HepG2 (cell line): ENCODE measurements around the gene IFNA1. TPM values are rescaled to one million over a fixed set of nuclear protein-coding genes. Genes with fewer than 3 reads are reported as not detected.

Source experiments
- ATAC-seq: fragments of 200-7000 bp; cut with Tn5 transposase; 3 replicates; pipeline ENCODE4 v1.9.1; 2020; ENCODE audit warnings: mild to moderate bottlenecking, moderate library complexity
- BruUV-seq: library from RNA; stranded (reverse); fragments of 400-500 nt; replicated peaks from 2 replicates; lab custom pipeline; 2021; lab: Mats Ljungman, UMichigan
- CTCF ChIA-PET: fragments of 300-600 bp; formaldehyde crosslinking; extraction: SDS; loops from one replicate; lab custom pipeline; 2021; ENCODE audit warnings: low total read pairs, inconsistent platforms, low intra/inter-chr PET ratio; lab: Yijun Ruan, JAX
- POLR2A ChIA-PET: fragments of 350-600 bp; sonication (Branson Sonifier 250); formaldehyde crosslinking; loops from one replicate; lab custom pipeline; 2020; ENCODE audit warnings: antibody characterized with exemption, inconsistent platforms; lab: Yijun Ruan, JAX
- DNase-seq: peaks from one replicate; pipeline ENCODE4 v3.0.0-alpha.2; 2015; ENCODE audit warnings: low spot score
- FAIRE-seq: peaks from 3 replicates; lab custom pipeline; 2011; peaks lifted over from hg19 to GRCh38; lab: Jason Lieb, UNC
- H2AFZ ChIP-seq: one replicate; pipeline ENCODE4 v1.6.1; 2011; ENCODE audit warnings: low read length, inconsistent platforms
- H3K27ac ChIP-seq: fragments of 300-600 bp; 3 replicates; pipeline ENCODE4 v1.8.0; 2011; ENCODE audit warnings: mixed run types, mild to moderate bottlenecking, mixed read lengths, low read length, inconsistent platforms; ENCODE audit not compliant: insufficient read depth; ENCODE audit errors: extremely low read length
- H3K27me3 ChIP-seq, 2 experiments: fragments of 200-600 bp in 1 of 2; 2 replicates in 1 of 2; 3 replicates in 1 of 2; pipeline versions ENCODE4 v1.6.0 to v1.8.0; 2011; ENCODE audit warnings: low read length in 2 of 2, mild to moderate bottlenecking in 2 of 2, moderate library complexity in 2 of 2, inconsistent platforms in 1 of 2; ENCODE audit not compliant: insufficient read depth in 2 of 2, control insufficient read depth in 1 of 2
- H3K36me3 ChIP-seq, 2 experiments: fragments of 200-600 bp in 1 of 2; replicated peaks in 1 of 2; 2 replicates in 1 of 2; 3 replicates in 1 of 2; pipeline versions ENCODE4 v1.5.1 to v1.8.0; 2011; ENCODE audit warnings: low read length in 2 of 2, inconsistent platforms in 1 of 2; ENCODE audit not compliant: insufficient read depth in 2 of 2, control insufficient read depth in 1 of 2
- H3K4me1 ChIP-seq: 2 replicates; pipeline ENCODE4 v1.5.1; 2012; ENCODE audit warnings: low read length, inconsistent platforms; ENCODE audit not compliant: insufficient read depth
- H3K4me2 ChIP-seq: 2 replicates; pipeline ENCODE4 v1.6.0; 2011; ENCODE audit warnings: low read depth, low read length, inconsistent platforms
- H3K4me3 ChIP-seq, 3 experiments: fragments of 200-600 bp in 1 of 3; sonication (generic), shearing (Covaris generic) in 1 of 3; replicated peaks in 1 of 3; 2 replicates each; pipeline ENCODE4 v1.5.1; 2011 to 2016; ENCODE audit warnings: low read length in 3 of 3, inconsistent platforms in 2 of 3, low read depth in 2 of 3, mild to moderate bottlenecking in 2 of 3, control low read depth in 1 of 3, mixed read lengths in 1 of 3; ENCODE audit not compliant: insufficient read depth in 1 of 3
- H3K79me2 ChIP-seq: one replicate; pipeline ENCODE4 v1.6.1; 2011; ENCODE audit warnings: low read length, inconsistent platforms; ENCODE audit not compliant: insufficient read depth
- H3K9ac ChIP-seq: 2 replicates; pipeline ENCODE4 v1.6.0; 2011; ENCODE audit warnings: mild to moderate bottlenecking, low read depth, low read length, inconsistent platforms; ENCODE audit not compliant: insufficient read depth
- H3K9me3 ChIP-seq: 2 replicates; pipeline ENCODE4 v1.5.1; 2012; ENCODE audit warnings: mild to moderate bottlenecking, low read length
- H4K20me1 ChIP-seq: 2 replicates; pipeline ENCODE4 v1.6.0; 2011; ENCODE audit warnings: inconsistent platforms, mild to moderate bottlenecking, low read length, moderate library complexity; ENCODE audit not compliant: insufficient read depth
- ADNP ChIP-seq: sonication (generic); formaldehyde crosslinking; IDR thresholded peaks from 2 replicates; pipeline ENCODE4 v1.4.0; 2020; ENCODE audit warnings: missing genetic modification reagents
- CHCHD3 ChIP-seq: sonication (generic); formaldehyde crosslinking; IDR thresholded peaks from 2 replicates; pipeline ENCODE4 v1.8.0; 2022; ENCODE audit warnings: mild to moderate bottlenecking, missing genetic modification reagents, moderate library complexity
- FLYWCH1 ChIP-seq: sonication (generic); formaldehyde crosslinking; IDR thresholded peaks from 2 replicates; pipeline ENCODE4 v1.8.1; 2023; ENCODE audit warnings: mild to moderate bottlenecking, missing genetic modification reagents
- SAP130 ChIP-seq: IDR thresholded peaks from 2 replicates; pipeline ENCODE4 v1.6.1; 2016; ENCODE audit warnings: low read depth
- ZNF441 ChIP-seq: sonication (generic); formaldehyde crosslinking; IDR thresholded peaks from 2 replicates; pipeline ENCODE4 v1.7.0; 2021; ENCODE audit warnings: missing genetic modification reagents, borderline replicate concordance
- ZNF674 ChIP-seq: sonication (generic); formaldehyde crosslinking; IDR thresholded peaks from 2 replicates; pipeline ENCODE4 v1.5.0; 2020; ENCODE audit warnings: low read depth, mild to moderate bottlenecking, missing genetic modification reagents
- ZNF720 ChIP-seq: sonication (generic); formaldehyde crosslinking; IDR thresholded peaks from 2 replicates; pipeline ENCODE4 v1.4.0; 2020; ENCODE audit warnings: missing genetic modification reagents
- ZNF773 ChIP-seq: sonication (generic); formaldehyde crosslinking; IDR thresholded peaks from 2 replicates; pipeline ENCODE4 v1.4.0; 2020; ENCODE audit warnings: missing genetic modification reagents, borderline replicate concordance
- WGBS: methylation state at CpG from one replicate; pipeline ENCODE4 v1.1.6; 2017; ENCODE audit warnings: low lambda C conversion rate; 5-methylcytosine and 5-hydroxymethylcytosine counted together
- in situ Hi-C: cut with HindIII; loops from 2 replicates; pipeline ENCODE4 v1.10.0; 2017; ENCODE audit warnings: low pct_unique_long_range_greater_than_20kb; ENCODE audit not compliant: extremely low pct_ligation_motif_present
- intact Hi-C: fragments of 100-400 bp; cut with micrococcal nuclease; formaldehyde crosslinking; loops from one replicate; pipeline ENCODE4 v1.10.0; 2022; ENCODE audit not compliant: unreplicated experiment
- polyA plus RNA-seq, 8 experiments: library from polyadenylated mRNA; depleted of rRNA in 3 of 8; stranded (reverse) in 7 of 8; unstranded in 1 of 8; fragments of >200 nt; fragmentation: Illumina TruSeq in 4 of 8; extraction: Trizol in 4 of 8; gene quantifications; 2 replicates each; pipeline versions ENCODE4 v1.2.1 to v1.2.3, GENCODE V29; 2011 to 2016; ENCODE audit warnings: low read depth in 4 of 8, missing spikeins in 1 of 8, mixed read lengths in 1 of 8; ENCODE audit not compliant: insufficient read depth in 1 of 8
- total RNA-seq, 5 experiments: library from RNA; depleted of rRNA; stranded (reverse); fragments of >200 nt; fragmentation: Illumina TruSeq; extraction: Trizol; gene quantifications; 2 replicates each; pipeline ENCODE4 v1.2.3, GENCODE V29; 2016; ENCODE audit warnings: low read depth in 1 of 5
- TF ChIP-seq, protein P1 (sequence below), 2 experiments: sonication (generic) in 1 of 2; formaldehyde crosslinking in 1 of 2; IDR thresholded peaks; 2 replicates each; pipeline versions ENCODE4 v1.6.1 to v1.9.0; 2014 to 2022; ENCODE audit warnings: antibody characterized with exemption in 1 of 2, borderline replicate concordance in 1 of 2, inconsistent platforms in 1 of 2, low read depth in 1 of 2, missing genetic modification reagents in 1 of 2
- TF ChIP-seq, protein P2 (sequence below): sonication (generic); formaldehyde crosslinking; IDR thresholded peaks from 2 replicates; pipeline ENCODE4 v1.8.1; 2023; ENCODE audit warnings: mild to moderate bottlenecking, inconsistent platforms, moderate library complexity, missing genetic modification reagents, borderline replicate concordance
- TF ChIP-seq, protein P3 (sequence below): IDR thresholded peaks from 2 replicates; pipeline ENCODE4 v1.6.1; 2016
- TF ChIP-seq, protein P4 (sequence below): sonication (generic); formaldehyde crosslinking; IDR thresholded peaks from 2 replicates; pipeline ENCODE4 v1.4.0; 2020; ENCODE audit warnings: missing genetic modification reagents, mild to moderate bottlenecking, borderline replicate concordance

Gene IFNA1
- total and polyA plus RNA-seq, 2 of the 13 experiments (the other 11 are each of a cell fraction or from before 2014, with no cell fraction given): not detected

DNA sequence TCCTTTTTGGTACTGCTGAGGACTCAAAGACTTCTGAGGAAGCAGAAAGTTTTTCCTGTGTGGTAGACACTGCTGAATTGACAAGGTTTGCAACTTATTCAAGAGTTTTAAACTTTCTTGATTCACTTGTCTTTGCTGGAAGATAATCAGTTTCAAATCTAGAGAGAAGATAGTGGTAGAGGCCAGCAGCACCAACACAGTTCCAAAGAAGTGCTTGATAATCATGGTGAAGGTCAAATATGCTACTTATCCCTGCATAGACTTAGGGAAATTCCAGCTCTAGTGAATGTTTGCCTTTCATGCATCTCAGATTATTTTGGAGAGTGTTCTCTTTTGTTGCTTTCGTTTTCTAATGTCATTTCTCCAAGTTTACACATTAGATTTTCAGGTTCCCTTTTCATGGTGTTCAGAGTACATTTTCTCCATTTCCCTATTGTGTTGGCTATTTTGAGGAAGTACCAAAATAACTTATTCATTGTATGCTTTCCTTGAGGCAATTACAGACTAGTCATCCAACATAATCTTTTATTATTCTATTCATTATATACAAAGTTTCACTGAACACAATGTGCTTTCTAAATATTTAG lies 41.3 kb downstream of the IFNA1 start (continued):
- TF ChIP-seq ZNF773 (no peak), CHCHD3 (CRISPR knock-in tag) (no peak)
- TF ChIP-seq, protein P1, sequence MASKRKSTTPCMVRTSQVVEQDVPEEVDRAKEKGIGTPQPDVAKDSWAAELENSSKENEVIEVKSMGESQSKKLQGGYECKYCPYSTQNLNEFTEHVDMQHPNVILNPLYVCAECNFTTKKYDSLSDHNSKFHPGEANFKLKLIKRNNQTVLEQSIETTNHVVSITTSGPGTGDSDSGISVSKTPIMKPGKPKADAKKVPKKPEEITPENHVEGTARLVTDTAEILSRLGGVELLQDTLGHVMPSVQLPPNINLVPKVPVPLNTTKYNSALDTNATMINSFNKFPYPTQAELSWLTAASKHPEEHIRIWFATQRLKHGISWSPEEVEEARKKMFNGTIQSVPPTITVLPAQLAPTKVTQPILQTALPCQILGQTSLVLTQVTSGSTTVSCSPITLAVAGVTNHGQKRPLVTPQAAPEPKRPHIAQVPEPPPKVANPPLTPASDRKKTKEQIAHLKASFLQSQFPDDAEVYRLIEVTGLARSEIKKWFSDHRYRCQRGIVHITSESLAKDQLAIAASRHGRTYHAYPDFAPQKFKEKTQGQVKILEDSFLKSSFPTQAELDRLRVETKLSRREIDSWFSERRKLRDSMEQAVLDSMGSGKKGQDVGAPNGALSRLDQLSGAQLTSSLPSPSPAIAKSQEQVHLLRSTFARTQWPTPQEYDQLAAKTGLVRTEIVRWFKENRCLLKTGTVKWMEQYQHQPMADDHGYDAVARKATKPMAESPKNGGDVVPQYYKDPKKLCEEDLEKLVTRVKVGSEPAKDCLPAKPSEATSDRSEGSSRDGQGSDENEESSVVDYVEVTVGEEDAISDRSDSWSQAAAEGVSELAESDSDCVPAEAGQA (IDR thresholded peaks at IDR 0.05; ENCODE audit: low read depth): no peak
- TF ChIP-seq, protein P1 (CRISPR knock-in tag; IDR thresholded peaks at IDR 0.05; ENCODE audit: borderline replicate concordance): no peak
- TF ChIP-seq, protein P2, sequence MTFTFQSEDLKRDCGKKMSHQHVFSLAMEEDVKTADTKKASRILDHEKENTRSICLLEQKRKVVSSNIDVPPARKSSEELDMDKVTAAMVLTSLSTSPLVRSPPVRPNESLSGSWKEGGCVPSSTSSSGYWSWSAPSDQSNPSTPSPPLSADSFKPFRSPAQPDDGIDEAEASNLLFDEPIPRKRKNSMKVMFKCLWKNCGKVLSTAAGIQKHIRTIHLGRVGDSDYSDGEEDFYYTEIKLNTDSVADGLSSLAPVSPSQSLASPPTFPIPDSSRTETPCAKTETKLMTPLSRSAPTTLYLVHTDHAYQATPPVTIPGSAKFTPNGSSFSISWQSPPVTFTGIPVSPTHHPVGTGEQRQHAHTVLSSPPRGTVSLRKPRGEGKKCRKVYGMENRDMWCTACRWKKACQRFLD (CRISPR knock-in tag): no peak
- TF ChIP-seq, all 625 proteins: peak for 0

DNA sequence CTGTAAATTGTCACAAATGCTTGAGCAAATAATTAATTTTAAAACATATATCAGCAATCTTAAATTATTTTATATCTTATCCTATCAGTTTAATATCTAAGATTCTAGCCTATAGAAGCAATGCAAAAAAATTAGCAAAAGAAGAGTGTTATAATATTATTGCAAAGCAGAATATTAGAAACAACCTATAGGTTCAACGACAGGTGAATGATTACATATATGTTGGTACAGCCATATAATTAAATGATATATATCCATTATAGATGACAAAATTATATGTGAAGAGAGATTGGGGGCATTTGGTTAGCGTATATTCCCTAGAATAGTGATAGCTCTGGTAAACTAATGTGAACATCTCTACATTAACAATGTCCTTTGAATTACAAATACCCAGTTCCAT lies 42.0 kb downstream of the IFNA1 start, which contains the start of gene IFNE:
Gene IFNE, minus strand, starts transcription at position 101 of the 400 bp plus-strand sequence. CDS start 619 bp downstream, outside the sequence.
- CTCF ChIA-PET: no interaction called here
- DNase-seq: no peak
- no peak within 1 kb of the TSS for H3K9ac ChIP-seq
- no peak for TF ChIP-seq SAP130 (CRISPR knock-in tag)
- TF ChIP-seq, protein P3, sequence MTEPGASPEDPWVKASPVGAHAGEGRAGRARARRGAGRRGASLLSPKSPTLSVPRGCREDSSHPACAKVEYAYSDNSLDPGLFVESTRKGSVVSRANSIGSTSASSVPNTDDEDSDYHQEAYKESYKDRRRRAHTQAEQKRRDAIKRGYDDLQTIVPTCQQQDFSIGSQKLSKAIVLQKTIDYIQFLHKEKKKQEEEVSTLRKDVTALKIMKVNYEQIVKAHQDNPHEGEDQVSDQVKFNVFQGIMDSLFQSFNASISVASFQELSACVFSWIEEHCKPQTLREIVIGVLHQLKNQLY (CRISPR knock-in tag): no peak
- no peak for TF ChIP-seq ZNF720 (CRISPR knock-in tag)
- TF ChIP-seq ADNP: no peak
- TF ChIP-seq ZNF441 (CRISPR knock-in tag): no peak
- TF ChIP-seq, protein P4, sequence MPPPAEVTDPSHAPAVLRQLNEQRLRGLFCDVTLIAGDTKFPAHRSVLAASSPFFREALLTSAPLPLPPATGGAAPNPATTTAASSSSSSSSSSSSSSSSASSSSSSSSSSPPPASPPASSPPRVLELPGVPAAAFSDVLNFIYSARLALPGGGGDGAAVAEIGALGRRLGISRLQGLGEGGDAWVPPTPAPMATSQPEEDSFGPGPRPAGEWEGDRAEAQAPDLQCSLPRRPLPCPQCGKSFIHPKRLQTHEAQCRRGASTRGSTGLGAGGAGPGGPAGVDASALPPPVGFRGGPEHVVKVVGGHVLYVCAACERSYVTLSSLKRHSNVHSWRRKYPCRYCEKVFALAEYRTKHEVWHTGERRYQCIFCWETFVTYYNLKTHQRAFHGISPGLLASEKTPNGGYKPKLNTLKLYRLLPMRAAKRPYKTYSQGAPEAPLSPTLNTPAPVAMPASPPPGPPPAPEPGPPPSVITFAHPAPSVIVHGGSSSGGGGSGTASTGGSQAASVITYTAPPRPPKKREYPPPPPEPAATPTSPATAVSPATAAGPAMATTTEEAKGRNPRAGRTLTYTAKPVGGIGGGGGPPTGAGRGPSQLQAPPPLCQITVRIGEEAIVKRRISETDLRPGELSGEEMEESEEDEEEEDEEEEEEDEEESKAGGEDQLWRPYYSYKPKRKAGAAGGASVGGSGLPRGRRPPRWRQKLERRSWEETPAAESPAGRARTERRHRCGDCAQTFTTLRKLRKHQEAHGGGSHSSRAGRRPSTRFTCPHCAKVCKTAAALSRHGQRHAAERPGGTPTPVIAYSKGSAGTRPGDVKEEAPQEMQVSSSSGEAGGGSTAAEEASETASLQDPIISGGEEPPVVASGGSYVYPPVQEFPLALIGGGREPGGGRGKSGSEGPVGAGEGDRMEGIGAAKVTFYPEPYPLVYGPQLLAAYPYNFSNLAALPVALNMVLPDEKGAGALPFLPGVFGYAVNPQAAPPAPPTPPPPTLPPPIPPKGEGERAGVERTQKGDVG (CRISPR knock-in tag): no peak
- no peak for TF ChIP-seq FLYWCH1 (CRISPR knock-in tag)
- TF ChIP-seq ZNF674 (CRISPR knock-in tag): no peak

More for the DNA sequence above, 42.0 kb downstream of the IFNA1 start, which contains the start of gene IFNE:
- Histone ChIP-seq H2AFZ (no peak within 1 kb of the TSS), H3K9me3 (no peaks in the 10 kb centered on the region), H3K27ac (no peak within 1 kb of the TSS), H3K79me2 (no peaks in the 10 kb centered on the region), H4K20me1 (no peaks in the 10 kb centered on the region), H3K27me3 (no peaks in the 10 kb centered on the region), H3K4me3 (no peak within 1 kb of the TSS), H3K4me1 (no peaks in the 10 kb centered on the region), H3K36me3 (no peaks in the 10 kb centered on the region), H3K4me2 (no peak within 1 kb of the TSS)
- in situ Hi-C loops (no loop called here), intact Hi-C loops (no loop called here)
- FAIRE-seq: no peak
- 3% methylated on average over 2 of the region's 2 CpGs for WGBS
- ATAC-seq: no peak
- no TSS peak for BruUV-seq
- POLR2A ChIA-PET: no interaction called here
